Natural killer cell (primary cell): ENCODE measurements around the gene PRCD. TPM values are rescaled to one million over a fixed set of nuclear protein-coding genes. Genes with fewer than 3 reads are reported as not detected.

Source experiments
- ATAC-seq, 3 donors: fragments of 150-1000 bp in 2 of 3; fragments of 200-7000 bp in 1 of 3; cut with Tn5 transposase; 1 replicate in 1 of 3; 2 replicates in 2 of 3; pipeline ENCODE4 v1.10.0; 2021; ENCODE audit warnings: mild to moderate bottlenecking in 2 of 3, moderate library complexity in 2 of 3
- DNase-seq, 2 donors: peaks; one replicate each; pipeline versions ENCODE4 v3.0.0 to v3.0.0-alpha.2; 2013 to 2021; ENCODE audit warnings: mixed read lengths in 1 of 2
- H3K27ac ChIP-seq: one replicate; pipeline ENCODE4 v1.5.1; 2013; ENCODE audit warnings: mild to moderate bottlenecking, low read length
- H3K27me3 ChIP-seq: one replicate; pipeline ENCODE4 v1.6.1; 2013; ENCODE audit warnings: low read length; ENCODE audit not compliant: control insufficient read depth, insufficient read depth
- H3K36me3 ChIP-seq: one replicate; pipeline ENCODE4 v1.6.1; 2013; ENCODE audit warnings: low read length; ENCODE audit not compliant: control insufficient read depth, insufficient read depth
- H3K4me1 ChIP-seq: one replicate; pipeline ENCODE4 v1.6.1; 2013; ENCODE audit warnings: low read length; ENCODE audit not compliant: control insufficient read depth, insufficient read depth
- H3K4me3 ChIP-seq: one replicate; pipeline ENCODE4 v1.5.1; 2013; ENCODE audit warnings: low read length
- H3K9me3 ChIP-seq: one replicate; pipeline ENCODE4 v1.6.1; 2013; ENCODE audit warnings: low read length; ENCODE audit not compliant: control insufficient read depth, insufficient read depth
- H3K27ac Mint-ChIP-seq, 2 donors: one replicate each; pipeline ENCODE4 v1.8.0; 2022; ENCODE audit warnings: mild to moderate bottlenecking in 2 of 2, mixed read lengths in 2 of 2, moderate library complexity in 1 of 2
- H3K27me3 Mint-ChIP-seq, 2 donors: one replicate each; pipeline ENCODE4 v1.8.0; 2022; ENCODE audit warnings: low read depth in 2 of 2, mixed read lengths in 2 of 2
- H3K36me3 Mint-ChIP-seq: one replicate; pipeline ENCODE4 v1.8.0; 2022; ENCODE audit warnings: mixed read lengths
- H3K4me1 Mint-ChIP-seq, 2 donors: one replicate each; pipeline ENCODE4 v1.8.0; 2022; ENCODE audit warnings: mixed read lengths in 2 of 2
- H3K4me3 Mint-ChIP-seq: one replicate; pipeline ENCODE4 v1.8.0; 2022; ENCODE audit warnings: mild to moderate bottlenecking, moderate library complexity, mixed read lengths
- H3K9me3 Mint-ChIP-seq, 2 donors: one replicate each; pipeline ENCODE4 v1.8.0; 2022; ENCODE audit warnings: mixed read lengths in 2 of 2
- CTCF ChIP-seq: fragments of 200-600 bp; IDR thresholded peaks from one replicate; pipeline ENCODE4 v1.8.0; 2022; ENCODE audit warnings: antibody characterized with exemption
- WGBS: methylation state at CpG from one replicate; pipeline ENCODE4 v1.1.7; 2013; ENCODE audit warnings: missing lambda C conversion rate; ENCODE audit not compliant: insufficient coverage; 5-methylcytosine and 5-hydroxymethylcytosine counted together
- intact Hi-C: fragments of 100-400 bp; cut with micrococcal nuclease; formaldehyde crosslinking; loops from one replicate; pipeline ENCODE4 v1.14.2; 2022
- total RNA-seq, 4 donors: library from RNA; stranded (reverse); fragments of 120-200 nt in 1 of 4; gene quantifications; one replicate each; pipeline versions ENCODE4 v1.2.3 to v1.2.4, GENCODE V29; 2013 to 2022

Gene PRCD
- total RNA-seq, 3 donors from 2014 or later (not counting 1 experiment from before 2014, with no cell fraction given) = 0.77 to 1.1 (median 0.82) TPM

- Mint-ChIP-seq H3K27me3 (peaks cover 11 to 26% of the 10 kb centered on the region in 2 donors), H3K36me3 (no peaks in the 10 kb centered on the region), H3K27ac (no peak overlapping the region), H3K9me3 (no peaks in the 10 kb centered on the region), H3K4me1 (peaks cover 0 to 21% of the 10 kb centered on the region in 2 donors), H3K4me3 (no peak overlapping the region)
- DNase-seq (peak in 1 of 2 donors; percentile 43), ATAC-seq (peak; percentile 47 to 54 (median 47))
- intact Hi-C loops = no loop called here
- Histone ChIP-seq H3K9me3 (no peaks in the 10 kb centered on the region), H3K4me1 (peaks cover 39% of the 10 kb centered on the region), H3K4me3 (no peak overlapping the region), H3K36me3 (no peaks in the 10 kb centered on the region), H3K27me3 (peaks cover 24% of the 10 kb centered on the region), H3K27ac (no peak overlapping the region)
- 33% methylated on average over 27 of the region's 27 CpGs for WGBS
- TF ChIP-seq CTCF = no peak
These were observed 797 bp downstream of the PRCD start for GRCh38 chr17:76540381-76541300.

- DNase-seq (no peak), ATAC-seq (no peak)
- H3K36me3 ChIP-seq = no peaks in the 10 kb centered on the region
- Mint-ChIP-seq H3K4me1 (peaks cover 0 to 21% of the 10 kb centered on the region in 2 donors), H3K9me3 (no peaks in the 10 kb centered on the region), H3K27ac (no peak overlapping the region), H3K27me3 (peaks cover 11 to 16% of the 10 kb centered on the region in 2 donors), H3K36me3 (no peaks in the 10 kb centered on the region), H3K4me3 (no peak overlapping the region)
- H3K4me1 ChIP-seq = peaks cover 46% of the 10 kb centered on the region
- no peak overlapping the region for H3K4me3 ChIP-seq
- H3K27ac ChIP-seq = no peak overlapping the region
- no peak for TF ChIP-seq CTCF
- peaks cover 17% of the 10 kb centered on the region for H3K27me3 ChIP-seq
- no peaks in the 10 kb centered on the region for H3K9me3 ChIP-seq
- intact Hi-C loops = no loop called here
- 92% methylated on average over 9 of the region's 10 CpGs for WGBS
These were observed 2.1 kb downstream of the PRCD start for GRCh38 chr17:76541739-76542454.

GRCh38 chr17:76542566-76542971, 2.7 kb downstream of the PRCD start:
- peaks cover 0 to 21% of the 10 kb centered on the region in 2 donors for H3K4me1 Mint-ChIP-seq
- Histone ChIP-seq H3K27me3 (peaks cover 15% of the 10 kb centered on the region), H3K4me3 (no peak overlapping the region), H3K27ac (no peak overlapping the region), H3K9me3 (no peaks in the 10 kb centered on the region), H3K4me1 (peaks cover 52% of the 10 kb centered on the region), H3K36me3 (no peaks in the 10 kb centered on the region)
- DNase-seq (no peak), ATAC-seq (no peak)
- H3K36me3 Mint-ChIP-seq = no peaks in the 10 kb centered on the region
- intact Hi-C loops = no loop called here
- H3K9me3 Mint-ChIP-seq = no peaks in the 10 kb centered on the region
- WGBS = 93% methylated on average over 10 of the region's 10 CpGs
- no peak overlapping the region for H3K27ac Mint-ChIP-seq
- H3K4me3 Mint-ChIP-seq = no peak overlapping the region
- H3K27me3 Mint-ChIP-seq = peaks cover 11 to 13% of the 10 kb centered on the region in 2 donors
- no peak for TF ChIP-seq CTCF
